MCF 10A (cell line): ENCODE results near the gene MS4A15. TPM values are rescaled to one million over a fixed set of nuclear protein-coding genes. Genes with fewer than 3 reads are reported as not detected.

Experiments
- BruUV-seq: library from RNA; stranded (reverse); fragments of 400-500 nt; replicated peaks from 2 replicates; lab custom pipeline; 2021; lab: Mats Ljungman, UMichigan
- CTCF ChIA-PET: fragments of 300-600 bp; sonication (Branson Sonifier 250); formaldehyde crosslinking; extraction: SDS; loops from one replicate; lab custom pipeline; 2021; ENCODE audit warnings: antibody characterized with exemption, inconsistent platforms; lab: Yijun Ruan, JAX
- POLR2A ChIA-PET: fragments of 300-600, 350-650 bp; sonication (Branson Sonifier 250); formaldehyde crosslinking; extraction: SDS; loops from one replicate; lab custom pipeline; 2020; ENCODE audit warnings: antibody characterized with exemption, inconsistent platforms; lab: Yijun Ruan, JAX
- DNase-seq: peaks from one replicate; pipeline ENCODE4 v3.0.0-alpha.2; 2018; ENCODE audit not compliant: unreplicated experiment
- H3K27ac Mint-ChIP-seq: one replicate; pipeline ENCODE4 v1.8.0; 2022; ENCODE audit warnings: mild to moderate bottlenecking, low read depth, mixed read lengths; ENCODE audit not compliant: unreplicated experiment
- H3K27me3 Mint-ChIP-seq: one replicate; pipeline ENCODE4 v1.8.0; 2022; ENCODE audit warnings: mixed read lengths; ENCODE audit not compliant: insufficient read depth, unreplicated experiment
- H3K36me3 Mint-ChIP-seq: one replicate; pipeline ENCODE4 v1.8.0; 2022; ENCODE audit warnings: mild to moderate bottlenecking, moderate library complexity, mixed read lengths; ENCODE audit not compliant: insufficient read depth, unreplicated experiment
- H3K4me1 Mint-ChIP-seq: one replicate; pipeline ENCODE4 v1.8.0; 2022; ENCODE audit warnings: mixed read lengths; ENCODE audit not compliant: insufficient read depth, unreplicated experiment
- H3K4me3 Mint-ChIP-seq: one replicate; pipeline ENCODE4 v1.8.0; 2022; ENCODE audit warnings: mild to moderate bottlenecking, moderate library complexity, mixed read lengths; ENCODE audit not compliant: unreplicated experiment
- H3K9me3 Mint-ChIP-seq: one replicate; pipeline ENCODE4 v1.8.0; 2022; ENCODE audit warnings: mixed read lengths; ENCODE audit not compliant: unreplicated experiment
- intact Hi-C: fragments of 100-400 bp; cut with micrococcal nuclease; formaldehyde crosslinking; loops from 2 replicates; pipeline ENCODE4 v1.14.1; 2022
- total RNA-seq: library from RNA; stranded (reverse); gene quantifications from 2 replicates; pipeline ENCODE4 v1.2.3, GENCODE V29; 2022
- TF ChIP-seq, protein P1 (sequence below): fragments of 200-600 bp; IDR thresholded peaks from one replicate; pipeline ENCODE4 v1.8.0; 2022; ENCODE audit warnings: antibody characterized with exemption, mild to moderate bottlenecking; ENCODE audit not compliant: unreplicated experiment

The MS4A15 gene
- total RNA-seq, 1 experiment from 2014 or later: not detected

DNA sequence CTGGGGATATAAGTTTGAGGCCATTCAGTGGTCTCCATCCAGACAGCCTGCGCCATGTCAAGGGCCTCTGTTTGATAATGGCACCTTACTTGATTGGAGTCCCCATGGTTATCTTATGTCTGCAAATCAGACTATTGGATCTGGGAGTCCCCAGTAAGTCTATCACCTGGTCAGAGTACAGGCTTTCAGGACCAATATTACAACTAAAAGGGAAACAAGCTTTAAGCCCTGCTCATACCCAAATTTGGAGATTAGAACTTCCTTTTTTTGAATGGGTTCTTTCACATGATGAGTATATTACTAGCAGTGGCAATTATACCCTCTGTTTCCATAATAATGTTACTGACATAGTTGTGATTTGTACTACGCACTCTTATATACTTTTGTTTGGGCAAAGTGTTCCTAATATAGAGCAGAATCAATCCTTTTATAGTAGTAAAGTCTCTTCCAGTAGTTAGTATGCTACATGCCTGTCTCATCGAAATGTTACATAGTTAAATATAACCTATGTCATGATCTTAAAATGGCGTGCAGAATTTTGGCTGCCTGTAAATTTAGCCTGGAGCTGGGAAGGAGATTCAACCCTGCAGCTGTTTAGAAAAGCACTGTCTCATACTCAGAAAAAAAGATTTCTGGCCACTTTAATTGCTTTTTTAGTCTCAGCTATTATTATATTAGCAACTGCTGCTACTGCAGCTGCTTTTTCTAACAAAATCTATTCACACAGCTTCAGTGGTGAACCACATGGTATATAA is 4.9 kb downstream of the MS4A15 start:
- POLR2A ChIA-PET: no interaction called here
- CTCF ChIA-PET: interaction anchor here (0.7 to 7.0 kb wide), 7 partner anchors 15 to 497 kb away, joined by 3 to 72 read pairs (median 6); no protein-coding TSS in a partner anchor
- Mint-ChIP-seq H3K27me3 (peaks cover 36% of the 10 kb centered on the region), H3K4me1 (no peaks in the 10 kb centered on the region), H3K9me3 (no peaks in the 10 kb centered on the region), H3K4me3 (no peak overlapping the region), H3K27ac (no peak overlapping the region), H3K36me3 (no peaks in the 10 kb centered on the region)
- BruUV-seq: no TSS peak
- TF ChIP-seq, protein P1, sequence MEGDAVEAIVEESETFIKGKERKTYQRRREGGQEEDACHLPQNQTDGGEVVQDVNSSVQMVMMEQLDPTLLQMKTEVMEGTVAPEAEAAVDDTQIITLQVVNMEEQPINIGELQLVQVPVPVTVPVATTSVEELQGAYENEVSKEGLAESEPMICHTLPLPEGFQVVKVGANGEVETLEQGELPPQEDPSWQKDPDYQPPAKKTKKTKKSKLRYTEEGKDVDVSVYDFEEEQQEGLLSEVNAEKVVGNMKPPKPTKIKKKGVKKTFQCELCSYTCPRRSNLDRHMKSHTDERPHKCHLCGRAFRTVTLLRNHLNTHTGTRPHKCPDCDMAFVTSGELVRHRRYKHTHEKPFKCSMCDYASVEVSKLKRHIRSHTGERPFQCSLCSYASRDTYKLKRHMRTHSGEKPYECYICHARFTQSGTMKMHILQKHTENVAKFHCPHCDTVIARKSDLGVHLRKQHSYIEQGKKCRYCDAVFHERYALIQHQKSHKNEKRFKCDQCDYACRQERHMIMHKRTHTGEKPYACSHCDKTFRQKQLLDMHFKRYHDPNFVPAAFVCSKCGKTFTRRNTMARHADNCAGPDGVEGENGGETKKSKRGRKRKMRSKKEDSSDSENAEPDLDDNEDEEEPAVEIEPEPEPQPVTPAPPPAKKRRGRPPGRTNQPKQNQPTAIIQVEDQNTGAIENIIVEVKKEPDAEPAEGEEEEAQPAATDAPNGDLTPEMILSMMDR: no peak
- intact Hi-C loops: no loop called here
- no peak for DNase-seq

DNA sequence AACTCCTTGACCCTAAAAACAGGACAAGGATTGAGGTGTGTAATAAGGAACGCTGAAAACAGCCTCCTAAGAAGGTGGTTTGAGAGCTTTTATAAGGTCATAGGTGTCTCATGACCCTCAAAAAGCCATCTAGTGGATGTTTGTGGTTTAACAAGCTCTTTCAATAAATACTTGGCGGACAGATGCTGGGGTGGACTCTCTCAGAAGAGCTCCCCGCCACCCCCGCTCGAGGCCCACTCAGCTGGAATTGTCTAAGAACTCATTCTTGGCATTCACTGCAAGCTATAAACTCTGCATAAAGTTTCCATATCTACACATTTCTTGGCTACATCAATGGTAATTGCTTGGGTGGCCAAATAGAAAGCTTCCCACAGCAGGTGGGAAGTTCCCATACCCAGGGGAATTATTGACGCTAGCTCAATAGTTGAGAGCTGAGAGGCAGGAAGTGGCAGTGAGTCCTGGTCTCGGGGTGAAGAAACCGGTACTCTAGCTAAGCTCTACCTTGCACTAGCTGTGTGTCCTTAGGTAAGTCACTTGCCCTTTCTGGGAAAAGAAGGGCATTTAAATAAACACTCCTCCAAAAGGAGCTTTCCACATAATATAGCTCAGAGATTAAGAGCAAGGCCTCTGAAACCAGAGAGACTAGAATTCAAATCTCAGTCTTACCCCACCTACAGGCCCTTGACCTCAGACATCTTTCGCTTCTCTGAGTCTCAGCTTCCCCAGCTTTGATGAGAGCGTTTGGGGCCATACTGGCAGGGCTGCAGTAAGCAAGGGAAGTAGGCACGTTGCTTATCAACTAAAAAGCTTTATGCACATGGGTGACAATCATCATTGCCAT is 6.4 kb downstream of the MS4A15 start:
- TF ChIP-seq, protein P1: peak; percentile 30
- POLR2A ChIA-PET: no interaction called here

DNA sequence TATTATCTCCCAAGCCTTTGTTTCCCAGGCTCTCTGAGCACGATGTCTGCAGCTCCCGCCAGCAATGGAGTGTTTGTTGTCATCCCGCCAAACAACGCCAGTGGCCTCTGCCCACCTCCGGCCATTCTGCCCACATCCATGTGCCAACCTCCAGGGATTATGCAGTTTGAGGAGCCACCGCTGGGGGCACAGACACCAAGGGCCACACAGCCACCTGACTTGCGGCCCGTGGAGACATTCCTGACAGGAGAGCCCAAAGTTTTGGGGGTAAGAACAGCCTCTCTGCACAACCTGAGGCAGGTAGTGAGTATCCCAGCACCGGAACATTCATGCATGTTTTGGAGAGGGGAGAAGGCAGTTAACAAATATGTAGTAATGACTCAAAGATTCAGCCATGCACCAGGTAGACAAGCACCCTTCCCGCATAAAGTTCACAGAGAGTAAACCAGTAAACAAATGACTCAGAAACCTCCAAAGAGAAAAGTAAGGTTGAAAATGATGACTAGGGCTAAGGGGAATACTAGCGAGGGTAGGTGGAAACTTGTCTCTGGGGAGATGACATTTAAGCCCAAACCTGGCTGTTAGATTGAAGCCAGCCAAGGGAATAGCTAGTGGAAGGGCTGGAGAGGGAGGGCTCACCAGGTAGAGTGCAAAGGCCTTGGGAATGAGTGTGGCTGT is 7.2 kb downstream of the MS4A15 start:
- TF ChIP-seq, protein P1: no peak
- intact Hi-C loops: no loop called here
- CTCF ChIA-PET: interaction anchor here (0.5 to 7.0 kb wide), 14 partner anchors 10 to 1708 kb away, joined by 3 to 72 read pairs (median 3); no protein-coding TSS in a partner anchor
- Mint-ChIP-seq H3K27ac (no peak overlapping the region), H3K4me1 (no peaks in the 10 kb centered on the region), H3K36me3 (no peaks in the 10 kb centered on the region), H3K4me3 (no peak overlapping the region), H3K9me3 (no peaks in the 10 kb centered on the region), H3K27me3 (peaks cover 26% of the 10 kb centered on the region)
- POLR2A ChIA-PET: no interaction called here
- no TSS peak for BruUV-seq
- DNase-seq: no peak

More for the DNA sequence above, 6.4 kb downstream of the MS4A15 start:
- Mint-ChIP-seq H3K4me3 (no peak overlapping the region), H3K36me3 (no peaks in the 10 kb centered on the region), H3K4me1 (no peaks in the 10 kb centered on the region), H3K27me3 (peaks cover 33% of the 10 kb centered on the region), H3K27ac (no peak overlapping the region), H3K9me3 (no peaks in the 10 kb centered on the region)
- BruUV-seq: no TSS peak
- DNase-seq: peak; percentile 29
- intact Hi-C loops: no loop called here
- CTCF ChIA-PET: interaction anchor here (0.5 to 7.0 kb wide), 17 partner anchors 9 to 1709 kb away, joined by 3 to 72 read pairs (median 3); no protein-coding TSS in a partner anchor
